ENCODE data around the gene CERS2. TPM values are rescaled to one million over a fixed set of nuclear protein-coding genes. Genes with fewer than 3 reads are reported as not detected.

CERS2 gene
- total RNA-seq, 1 donor, result 159 TPM

- no peak overlapping the region for H3K4me3 ChIP-seq (ENCODE audit: insufficient read depth, low read length)
- no peak for DNase-seq (ENCODE audit: insufficient read length, low spot score, missing footprints)
- H3K27me3 ChIP-seq (ENCODE audit: insufficient read depth, low read length), result no peaks in the 10 kb centered on the region
- H3K36me3 ChIP-seq (ENCODE audit: insufficient read depth, low read length), result peaks cover 3% of the 10 kb centered on the region
- H3K4me2 ChIP-seq (ENCODE audit: insufficient read depth, low read length), result no peak overlapping the region
- H3K9me3 ChIP-seq (ENCODE audit: low read depth, low read length), result no peaks in the 10 kb centered on the region
- no peaks in the 10 kb centered on the region for H4K20me1 ChIP-seq (ENCODE audit: insufficient read depth, low read length)
- no peak overlapping the region for H3K27ac ChIP-seq (ENCODE audit: low read depth, low read length)
- peaks cover 5% of the 10 kb centered on the region for H3K4me1 ChIP-seq (ENCODE audit: insufficient read depth, low read length)
- H2AFZ ChIP-seq (ENCODE audit: low read length), result no peak overlapping the region
- H3K79me2 ChIP-seq (ENCODE audit: insufficient read depth, low read length), result no peaks in the 10 kb centered on the region
- TF ChIP-seq, protein P1, sequence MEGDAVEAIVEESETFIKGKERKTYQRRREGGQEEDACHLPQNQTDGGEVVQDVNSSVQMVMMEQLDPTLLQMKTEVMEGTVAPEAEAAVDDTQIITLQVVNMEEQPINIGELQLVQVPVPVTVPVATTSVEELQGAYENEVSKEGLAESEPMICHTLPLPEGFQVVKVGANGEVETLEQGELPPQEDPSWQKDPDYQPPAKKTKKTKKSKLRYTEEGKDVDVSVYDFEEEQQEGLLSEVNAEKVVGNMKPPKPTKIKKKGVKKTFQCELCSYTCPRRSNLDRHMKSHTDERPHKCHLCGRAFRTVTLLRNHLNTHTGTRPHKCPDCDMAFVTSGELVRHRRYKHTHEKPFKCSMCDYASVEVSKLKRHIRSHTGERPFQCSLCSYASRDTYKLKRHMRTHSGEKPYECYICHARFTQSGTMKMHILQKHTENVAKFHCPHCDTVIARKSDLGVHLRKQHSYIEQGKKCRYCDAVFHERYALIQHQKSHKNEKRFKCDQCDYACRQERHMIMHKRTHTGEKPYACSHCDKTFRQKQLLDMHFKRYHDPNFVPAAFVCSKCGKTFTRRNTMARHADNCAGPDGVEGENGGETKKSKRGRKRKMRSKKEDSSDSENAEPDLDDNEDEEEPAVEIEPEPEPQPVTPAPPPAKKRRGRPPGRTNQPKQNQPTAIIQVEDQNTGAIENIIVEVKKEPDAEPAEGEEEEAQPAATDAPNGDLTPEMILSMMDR (IDR thresholded peaks at IDR 0.05; ENCODE audit: extremely low read depth, low read depth, low read length), result no peak
Measured at GRCh38 chr1:150994248-150994647, 19.6 kb upstream of the CERS2 start.

DNA sequence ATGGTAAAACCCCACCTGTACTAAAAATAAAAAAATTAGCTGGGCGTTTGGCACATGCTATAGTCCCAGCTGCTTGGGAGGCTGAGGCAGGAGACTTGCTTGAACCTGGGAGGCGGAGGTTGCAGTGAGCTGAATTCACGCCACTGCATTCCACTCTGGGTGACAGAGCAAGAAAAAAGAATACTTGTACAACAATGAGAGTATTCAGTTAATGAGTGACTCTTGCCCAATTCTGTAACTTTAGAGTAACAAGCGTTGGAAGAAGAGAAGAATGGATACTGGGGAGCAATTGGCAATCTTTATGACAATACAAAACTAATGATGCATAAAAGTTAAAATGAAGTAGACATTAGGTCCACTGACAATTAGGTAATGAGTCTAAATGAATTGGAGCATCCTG lies 18.0 kb upstream of the CERS2 start:
- Histone ChIP-seq H3K27me3 (ENCODE audit: insufficient read depth, low read length) (no peaks in the 10 kb centered on the region), H3K27ac (ENCODE audit: low read depth, low read length) (no peak overlapping the region), H3K4me3 (ENCODE audit: insufficient read depth, low read length) (no peak overlapping the region), H3K79me2 (ENCODE audit: insufficient read depth, low read length) (no peaks in the 10 kb centered on the region), H3K4me1 (ENCODE audit: insufficient read depth, low read length) (no peaks in the 10 kb centered on the region), H2AFZ (ENCODE audit: low read length) (no peak overlapping the region), H3K9me3 (ENCODE audit: low read depth, low read length) (no peaks in the 10 kb centered on the region), H3K36me3 (ENCODE audit: insufficient read depth, low read length) (no peaks in the 10 kb centered on the region), H3K4me2 (ENCODE audit: insufficient read depth, low read length) (no peak overlapping the region), H4K20me1 (ENCODE audit: insufficient read depth, low read length) (no peaks in the 10 kb centered on the region)
- TF ChIP-seq, protein P1 (IDR thresholded peaks at IDR 0.05; ENCODE audit: extremely low read depth, low read depth, low read length), result no peak
- no peak for DNase-seq (ENCODE audit: insufficient read length, low spot score, missing footprints)

GRCh38 chr1:150987924-150988323 lies 13.3 kb upstream of the CERS2 start:
- Histone ChIP-seq H3K4me2 (ENCODE audit: insufficient read depth, low read length) (no peak overlapping the region), H3K4me3 (ENCODE audit: insufficient read depth, low read length) (no peak overlapping the region), H3K36me3 (ENCODE audit: insufficient read depth, low read length) (no peaks in the 10 kb centered on the region), H4K20me1 (ENCODE audit: insufficient read depth, low read length) (no peaks in the 10 kb centered on the region), H2AFZ (ENCODE audit: low read length) (no peak overlapping the region), H3K79me2 (ENCODE audit: insufficient read depth, low read length) (no peaks in the 10 kb centered on the region), H3K27ac (ENCODE audit: low read depth, low read length) (no peak overlapping the region), H3K9me3 (ENCODE audit: low read depth, low read length) (no peaks in the 10 kb centered on the region), H3K27me3 (ENCODE audit: insufficient read depth, low read length) (no peaks in the 10 kb centered on the region), H3K4me1 (ENCODE audit: insufficient read depth, low read length) (no peaks in the 10 kb centered on the region)
- no peak for DNase-seq (ENCODE audit: insufficient read length, low spot score, missing footprints)
- TF ChIP-seq, protein P1 (IDR thresholded peaks at IDR 0.05; ENCODE audit: extremely low read depth, low read depth, low read length), result no peak

DNA sequence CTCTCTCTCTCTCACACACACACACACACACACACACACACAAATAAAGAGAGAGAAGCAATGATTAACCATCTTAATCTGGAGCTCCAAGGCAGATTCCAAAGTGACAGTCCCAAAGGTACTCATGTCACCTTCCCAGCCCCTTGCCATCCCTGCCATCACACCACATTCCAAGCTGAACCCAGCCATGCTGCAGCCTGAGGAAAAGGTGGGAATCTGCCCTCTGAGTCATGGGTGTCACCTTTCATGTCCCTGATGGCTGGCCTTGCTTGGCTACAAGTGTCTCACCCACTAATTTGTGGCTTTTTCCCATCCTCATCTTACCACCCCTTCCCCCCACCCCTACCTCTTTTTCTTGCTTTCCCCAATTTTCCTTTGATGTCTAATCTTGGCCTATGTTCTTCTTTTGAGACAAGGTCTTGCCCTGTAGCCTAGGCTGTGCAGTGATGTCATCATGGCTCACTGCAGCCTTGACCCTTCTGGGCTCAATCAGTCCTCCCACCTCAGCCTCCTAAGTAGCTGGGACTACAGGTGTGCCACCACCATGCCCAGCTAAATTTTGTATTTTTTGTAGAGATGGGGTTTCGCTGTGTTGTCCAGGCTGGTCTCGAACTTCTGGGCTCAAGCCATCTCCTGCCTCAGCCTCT lies 10.7 kb upstream of the CERS2 start:
- no peaks in the 10 kb centered on the region for H3K9me3 ChIP-seq (ENCODE audit: low read depth, low read length)
- DNase-seq (ENCODE audit: insufficient read length, low spot score, missing footprints), result no peak
- no peaks in the 10 kb centered on the region for H3K27me3 ChIP-seq (ENCODE audit: insufficient read depth, low read length)
- TF ChIP-seq, protein P1 (IDR thresholded peaks at IDR 0.05; ENCODE audit: extremely low read depth, low read depth, low read length), result no peak
- H3K79me2 ChIP-seq (ENCODE audit: insufficient read depth, low read length), result no peaks in the 10 kb centered on the region
- no peak overlapping the region for H3K4me2 ChIP-seq (ENCODE audit: insufficient read depth, low read length)
- no peaks in the 10 kb centered on the region for H4K20me1 ChIP-seq (ENCODE audit: insufficient read depth, low read length)
- no peak overlapping the region for H2AFZ ChIP-seq (ENCODE audit: low read length)
- H3K27ac ChIP-seq (ENCODE audit: low read depth, low read length), result no peak overlapping the region
- H3K4me3 ChIP-seq (ENCODE audit: insufficient read depth, low read length), result no peak overlapping the region
- H3K4me1 ChIP-seq (ENCODE audit: insufficient read depth, low read length), result peaks cover 11% of the 10 kb centered on the region
- no peaks in the 10 kb centered on the region for H3K36me3 ChIP-seq (ENCODE audit: insufficient read depth, low read length)
